22Rv1 (cell line): ENCODE data around the gene CDYL.

ENCODE experiments used
- CTCF ChIP-seq: fragments of 450-650 bp; IDR thresholded peaks from 2 replicates; pipeline ENCODE4 v1.5.1; 2017; ENCODE audit warnings: mild to moderate bottlenecking
- ZFX ChIP-seq: fragments of 450-650 bp; IDR thresholded peaks from 2 replicates; pipeline ENCODE4 v1.6.1; 2017; ENCODE audit warnings: antibody characterized with exemption, borderline replicate concordance

GRCh38 chr6:4794140-4794707, 18.0 kb downstream of the CDYL start:
- TF ChIP-seq CTCF, result no peak
- TF ChIP-seq ZFX, result no peak
